GM18526 (cell line): ENCODE results near the gene IGFBP1.

ENCODE experiments used
- POLR2A ChIP-seq: IDR thresholded peaks from 3 replicates; pipeline ENCODE4 v1.6.1; 2011; ENCODE audit not compliant: insufficient read length; ENCODE audit errors: extremely low read depth

Gene IGFBP1

DNA sequence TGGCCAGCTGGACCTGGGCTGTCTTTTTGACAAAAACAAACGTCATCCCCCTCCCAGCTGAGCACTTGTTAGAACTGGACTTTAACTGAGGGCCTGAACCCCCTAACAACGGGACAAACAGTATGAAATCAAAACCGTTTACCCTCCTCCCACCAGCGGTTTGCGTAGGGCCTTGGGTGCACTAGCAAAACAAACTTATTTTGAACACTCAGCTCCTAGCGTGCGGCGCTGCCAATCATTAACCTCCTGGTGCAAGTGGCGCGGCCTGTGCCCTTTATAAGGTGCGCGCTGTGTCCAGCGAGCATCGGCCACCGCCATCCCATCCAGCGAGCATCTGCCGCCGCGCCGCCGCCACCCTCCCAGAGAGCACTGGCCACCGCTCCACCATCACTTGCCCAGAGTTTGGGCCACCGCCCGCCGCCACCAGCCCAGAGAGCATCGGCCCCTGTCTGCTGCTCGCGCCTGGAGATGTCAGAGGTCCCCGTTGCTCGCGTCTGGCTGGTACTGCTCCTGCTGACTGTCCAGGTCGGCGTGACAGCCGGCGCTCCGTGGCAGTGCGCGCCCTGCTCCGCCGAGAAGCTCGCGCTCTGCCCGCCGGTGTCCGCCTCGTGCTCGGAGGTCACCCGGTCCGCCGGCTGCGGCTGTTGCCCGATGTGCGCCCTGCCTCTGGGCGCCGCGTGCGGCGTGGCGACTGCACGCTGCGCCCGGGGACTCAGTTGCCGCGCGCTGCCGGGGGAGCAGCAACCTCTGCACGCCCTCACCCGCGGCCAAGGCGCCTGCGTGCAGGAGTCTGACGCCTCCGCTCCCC lies at the start of gene IGFBP1:
TSS of gene IGFBP1 (plus strand) at position 304 of the 808 bp plus-strand sequence. CDS start at position 469, 165 bp downstream.
- no peak for TF ChIP-seq POLR2A

DNA sequence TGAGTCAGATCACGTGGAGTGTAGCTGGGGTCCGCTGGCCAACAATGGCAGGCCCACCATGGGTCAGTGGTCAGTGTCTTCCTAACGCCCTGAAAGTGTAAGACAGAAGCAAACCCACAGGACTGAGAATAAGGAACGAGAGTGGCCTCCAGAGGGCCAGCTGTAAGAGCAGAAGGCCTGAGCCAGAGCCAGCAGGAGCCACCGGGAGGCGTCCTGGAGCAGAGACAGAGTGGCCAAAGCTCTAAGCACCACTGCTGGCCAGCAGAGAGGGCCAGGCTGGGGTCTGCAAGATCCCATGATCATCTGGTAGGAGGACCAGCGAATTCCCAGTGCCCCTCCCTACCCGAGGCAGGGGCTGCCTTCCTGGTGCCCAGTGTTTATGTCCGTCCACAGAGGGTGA lies 24.6 kb upstream of the IGFBP1 start:
- TF ChIP-seq POLR2A: no peak

DNA sequence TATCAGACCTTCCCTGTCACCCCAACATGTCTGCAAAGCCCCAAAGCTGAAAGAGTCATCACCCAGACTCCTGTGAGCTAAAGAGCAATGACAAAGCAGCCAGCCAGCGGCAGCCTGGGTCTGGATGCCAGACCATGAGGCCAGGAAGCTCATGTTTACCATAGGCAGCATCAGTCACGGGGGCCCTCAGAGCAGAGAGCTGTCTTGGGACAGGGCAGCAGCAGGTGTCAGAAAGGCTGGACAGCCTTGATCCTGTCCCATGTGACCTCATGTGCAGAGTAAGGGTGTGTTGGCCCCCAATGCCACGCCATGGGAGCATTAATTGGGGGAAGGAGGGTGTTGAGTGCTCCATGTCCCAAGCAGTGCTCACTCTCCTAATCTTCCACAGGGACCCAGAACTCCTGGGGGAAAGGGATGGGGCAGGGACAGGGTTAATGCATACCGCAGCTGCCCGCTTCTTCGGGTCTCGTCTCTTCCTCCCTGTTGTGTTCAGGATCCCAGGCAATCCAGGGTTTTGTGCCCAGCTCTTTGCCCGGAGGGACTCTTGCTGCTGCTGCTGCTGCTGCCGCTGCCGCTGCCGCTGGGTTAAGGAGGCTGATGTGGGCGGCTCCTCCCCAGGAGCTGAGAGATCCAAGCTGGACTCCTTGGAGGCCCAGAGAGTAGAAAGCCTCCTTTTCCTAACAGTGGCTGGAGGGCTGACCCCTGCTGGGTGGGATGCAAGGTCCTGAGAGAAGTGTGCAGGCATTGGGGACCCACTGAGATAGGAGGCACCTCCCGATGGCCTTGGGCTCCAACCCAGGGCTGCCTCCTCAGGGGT lies 22.5 kb upstream of the IGFBP1 start:
- TF ChIP-seq POLR2A: no peak

DNA sequence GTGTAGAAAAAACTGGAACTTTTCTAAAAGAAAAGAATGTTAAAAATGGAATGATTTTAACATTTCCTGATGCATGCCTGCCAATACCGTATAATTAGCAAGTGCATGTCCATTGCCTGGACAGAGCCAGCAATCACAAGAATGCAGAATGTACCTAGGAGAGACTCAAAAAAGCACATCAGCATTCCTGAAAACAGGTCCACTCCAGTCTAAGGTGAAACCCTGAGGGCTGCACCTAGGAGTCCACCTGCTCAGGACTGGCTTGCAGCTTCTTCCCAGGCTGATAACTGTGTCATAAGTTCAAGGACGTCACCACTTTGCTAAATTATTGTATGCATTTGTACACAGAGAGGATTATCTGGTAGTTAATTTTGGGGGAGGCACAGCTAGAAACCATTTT lies 20.8 kb upstream of the IGFBP1 start:
- no peak for TF ChIP-seq POLR2A

DNA sequence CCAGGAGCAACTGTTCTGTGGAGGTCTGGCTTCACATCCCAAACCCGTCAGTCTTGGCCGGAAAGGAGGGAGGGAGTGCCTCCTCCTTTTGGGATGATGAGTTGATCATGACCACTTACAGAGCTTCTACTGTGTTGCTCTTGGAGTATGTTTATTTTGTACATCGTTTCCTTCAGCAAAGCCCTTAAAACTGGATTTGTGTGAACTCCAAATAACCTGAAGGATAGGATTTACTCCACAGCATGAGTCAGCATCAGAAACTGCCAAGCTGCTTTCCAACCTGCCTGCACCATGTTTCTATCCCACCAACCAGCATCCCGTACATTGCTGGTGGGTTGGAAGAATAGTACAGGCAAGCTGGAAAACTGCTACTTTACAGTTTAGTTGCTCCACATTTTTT lies 18.9 kb upstream of the IGFBP1 start:
- no peak for TF ChIP-seq POLR2A

DNA sequence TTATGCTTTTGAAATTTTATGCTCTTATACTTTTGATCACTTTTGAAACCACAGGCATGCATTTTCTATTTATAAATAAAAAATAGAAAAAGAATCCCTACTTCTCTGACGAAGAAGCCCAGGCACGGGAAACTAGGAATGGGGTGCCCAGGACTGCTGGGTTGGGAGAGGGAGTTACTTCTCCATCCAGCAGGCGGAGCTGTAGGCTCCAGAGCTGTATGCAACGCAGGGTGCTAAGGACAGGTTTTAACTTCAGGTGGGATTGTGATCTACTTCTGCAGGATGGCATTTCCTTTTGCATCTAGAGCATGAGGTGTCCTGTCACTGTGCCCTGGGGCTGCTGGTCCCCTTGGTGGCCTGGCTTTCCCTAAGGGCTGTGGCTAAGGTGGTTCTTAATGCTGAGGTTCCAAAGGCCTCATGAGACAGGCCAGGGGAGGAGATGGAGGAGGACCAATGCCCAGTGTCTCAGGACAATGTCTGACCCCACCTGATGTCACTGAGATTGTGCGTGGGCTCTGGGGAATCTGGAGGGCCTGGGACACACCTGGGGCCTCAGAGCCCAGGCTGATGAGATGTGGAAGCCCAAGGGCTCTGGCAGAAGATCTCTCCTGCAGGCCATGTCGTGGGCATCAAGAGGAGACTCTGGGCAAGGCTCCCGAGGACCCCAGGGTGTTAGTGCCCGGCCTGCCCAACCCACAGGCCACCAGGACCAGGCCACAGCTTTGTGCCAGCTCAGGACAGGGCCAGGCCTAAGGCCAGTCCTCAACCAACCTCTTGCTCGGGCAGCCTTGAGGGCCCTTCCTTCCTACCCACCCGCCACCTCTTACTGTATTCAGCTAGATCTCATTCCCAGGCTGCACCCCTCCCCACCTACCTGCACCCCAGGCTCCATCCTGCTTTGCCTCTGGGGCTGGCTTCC lies 15.9 kb upstream of the IGFBP1 start:
- no peak for TF ChIP-seq POLR2A

DNA sequence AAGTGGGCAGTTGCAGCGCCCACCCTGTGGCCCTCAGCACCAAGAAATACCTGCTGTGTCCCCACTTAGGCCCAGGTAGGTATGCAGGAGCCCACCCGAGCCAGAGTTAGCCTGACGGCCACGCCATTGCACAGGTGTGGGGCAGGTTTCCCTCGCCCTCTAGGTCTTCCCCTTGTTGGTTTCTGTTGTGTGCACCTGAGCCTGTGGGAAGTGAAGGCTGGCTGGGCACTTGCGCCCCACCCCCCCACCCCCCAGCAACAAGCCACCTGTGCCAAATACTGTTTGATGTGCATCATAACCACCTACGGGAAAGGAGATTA lies 15.3 kb upstream of the IGFBP1 start, which contains the start of gene CCDC201:
TSS of gene CCDC201 (minus strand) at position 48 of the 320 bp plus-strand sequence. CDS start 75 bp downstream, outside the sequence.
- TF ChIP-seq POLR2A: no peak

DNA sequence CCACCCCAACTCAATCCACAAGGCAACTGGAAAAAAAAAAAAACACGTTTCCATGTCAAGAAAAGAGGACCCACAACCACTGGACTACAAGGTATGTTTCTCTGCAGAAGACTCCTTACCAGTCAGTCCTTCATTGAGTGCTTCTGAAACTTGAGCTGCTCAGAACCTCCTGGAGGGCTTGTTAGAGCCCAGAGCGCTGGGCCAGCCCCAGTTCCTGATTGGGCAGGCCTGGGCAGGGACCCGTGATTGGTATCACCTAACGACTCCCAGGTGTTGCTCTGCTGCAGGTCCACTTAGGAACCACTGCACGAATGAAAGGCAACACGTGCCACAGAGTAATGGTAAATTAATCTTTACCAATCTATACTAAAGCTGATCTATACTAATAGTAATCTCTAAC lies 14.9 kb upstream of the IGFBP1 start:
- no peak for TF ChIP-seq POLR2A

DNA sequence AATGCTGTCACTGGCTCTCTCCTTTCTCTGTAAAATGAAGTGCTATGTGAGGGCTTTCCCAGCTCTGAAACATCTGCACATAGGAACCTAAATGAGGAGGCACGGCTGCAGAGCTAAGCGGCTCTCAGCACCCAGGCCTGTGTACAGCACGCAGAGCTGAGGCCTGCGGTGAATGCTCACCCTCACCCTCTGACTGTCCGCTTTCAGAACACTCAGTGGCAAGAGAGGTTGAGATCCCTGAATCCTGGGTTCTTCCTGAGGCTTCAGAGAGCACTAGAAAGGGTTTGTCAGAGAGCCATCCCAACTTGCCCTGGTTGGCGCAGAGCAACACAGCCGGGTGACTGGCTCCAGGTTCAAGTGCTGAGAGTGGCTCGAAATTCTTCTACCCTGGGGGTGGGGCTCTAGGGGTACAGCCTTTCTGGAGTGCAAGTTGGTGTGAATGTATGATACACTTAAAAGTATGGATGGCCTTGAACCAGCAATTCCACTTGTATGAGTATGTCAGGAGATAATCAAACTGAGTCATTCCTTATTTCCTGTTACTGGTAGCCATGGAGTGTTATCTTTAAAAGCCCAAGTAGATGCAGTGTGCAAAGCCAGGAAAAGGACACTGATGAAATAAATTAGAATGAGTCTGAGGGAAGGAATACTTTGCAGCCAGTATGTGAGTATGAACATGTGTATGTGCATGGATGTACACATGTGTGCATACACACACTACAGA lies 13.7 kb upstream of the IGFBP1 start:
- TF ChIP-seq POLR2A: no peak

DNA sequence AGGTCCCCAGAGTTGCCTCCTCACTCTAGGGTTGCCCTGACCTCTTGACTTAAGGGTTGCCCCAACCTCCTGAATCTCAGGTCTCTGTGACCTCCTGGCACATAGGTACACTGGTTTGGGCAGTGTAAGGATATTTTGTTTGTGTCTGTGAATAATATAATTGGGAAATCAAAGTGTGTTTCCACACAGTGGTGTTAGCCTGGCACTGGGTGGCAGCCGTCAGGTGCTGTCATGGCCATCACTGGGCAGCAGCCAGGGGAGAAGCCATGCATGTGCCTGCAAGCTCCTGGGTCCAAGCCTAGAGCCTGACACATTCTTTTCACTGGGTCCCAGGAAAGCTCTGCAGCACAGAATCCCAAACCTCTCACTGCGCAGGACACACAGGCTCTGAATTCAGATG lies 11.8 kb upstream of the IGFBP1 start:
- TF ChIP-seq POLR2A: no peak

DNA sequence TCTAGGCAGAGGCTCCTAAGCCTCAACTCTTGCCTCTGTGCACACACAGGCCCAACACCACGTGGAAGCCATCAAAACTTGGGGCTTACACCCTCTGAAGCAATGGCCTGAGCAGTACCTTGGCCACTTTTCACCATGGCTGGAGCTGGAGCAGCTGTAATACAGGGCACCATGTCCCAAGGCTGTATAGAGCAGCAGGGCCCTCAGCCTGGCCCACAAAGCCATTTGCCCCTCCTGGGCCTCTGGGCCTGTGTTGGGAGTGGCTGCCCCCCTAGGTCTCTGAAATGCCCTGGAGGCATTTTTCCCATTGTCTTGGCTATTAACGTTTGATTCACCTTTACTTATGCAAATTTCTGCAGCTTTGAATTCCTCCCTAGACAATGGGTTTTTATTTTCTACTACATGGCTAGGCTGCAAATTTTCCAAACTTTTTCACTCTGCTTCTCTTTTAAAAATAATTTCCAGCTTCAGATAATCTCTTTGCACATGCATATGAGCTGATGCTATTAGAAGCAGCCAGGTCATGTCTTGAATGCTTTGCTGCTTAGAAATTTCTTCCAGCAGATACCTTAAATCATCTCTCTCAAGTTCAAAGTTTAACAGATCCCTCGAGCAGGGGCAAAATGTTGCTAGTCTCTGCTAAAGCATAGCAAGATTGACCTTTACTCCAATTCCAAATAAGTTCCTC lies 9.7 kb upstream of the IGFBP1 start:
- TF ChIP-seq POLR2A: no peak

DNA sequence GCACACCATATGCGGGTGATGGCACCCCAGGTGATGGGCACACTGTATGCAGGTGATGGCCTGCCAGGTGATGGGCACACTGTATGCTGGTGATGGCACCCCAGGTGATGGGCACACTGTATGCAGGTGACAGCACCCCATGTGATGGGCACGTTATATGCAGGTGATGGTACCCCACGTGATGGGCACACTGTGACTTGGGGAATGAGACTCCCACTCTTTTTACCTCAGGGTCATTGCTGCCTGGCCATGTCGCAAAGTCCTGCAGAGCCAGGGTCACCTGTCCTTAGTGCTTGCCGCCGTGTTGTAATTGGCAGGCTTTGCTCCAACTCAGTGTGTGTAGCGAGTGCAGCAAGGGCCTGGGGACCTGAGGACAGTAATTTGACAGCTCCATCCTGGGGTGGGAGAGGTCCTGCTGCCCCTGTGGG lies 7.8 kb upstream of the IGFBP1 start:
- no peak for TF ChIP-seq POLR2A

DNA sequence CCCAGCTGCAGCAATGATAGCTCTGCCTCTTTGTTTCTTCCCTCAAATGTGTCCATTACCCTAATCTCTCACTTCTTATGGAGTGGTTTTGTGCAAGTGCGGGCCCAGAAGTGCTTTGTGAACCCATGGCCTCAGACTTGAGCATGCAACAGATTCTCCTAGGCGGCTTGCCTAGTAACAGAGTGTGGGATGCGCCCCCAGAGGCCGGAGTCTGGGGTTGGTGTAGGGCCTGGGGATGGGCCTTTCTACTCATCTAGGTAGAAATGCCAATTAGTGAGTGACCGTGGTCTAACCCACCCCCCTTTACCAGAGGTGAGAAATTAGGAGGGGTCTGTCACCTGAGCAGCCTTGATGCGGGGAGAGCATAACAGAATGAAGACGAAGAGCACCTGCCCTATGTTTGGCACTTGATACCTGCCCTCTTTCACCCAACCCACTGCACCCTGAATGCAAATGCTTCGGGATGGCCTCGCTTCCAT lies 7.0 kb upstream of the IGFBP1 start:
- no peak for TF ChIP-seq POLR2A
